DND-41 (cell line): Measurements from ENCODE around the gene PROB1.

ENCODE experiments used
- EZH2 ChIP-seq: IDR thresholded peaks from 3 replicates; pipeline ENCODE4 v1.6.1; 2012; ENCODE audit warnings: borderline replicate concordance, low read depth, mild to moderate bottlenecking, moderate library complexity, low read length, inconsistent platforms; ENCODE audit not compliant: severe bottlenecking
- TF ChIP-seq, protein P1 (sequence below): IDR thresholded peaks from 2 replicates; pipeline ENCODE4 v1.5.1; 2012; ENCODE audit warnings: borderline replicate concordance, low read length, moderate library complexity, mild to moderate bottlenecking; ENCODE audit not compliant: poor library complexity, severe bottlenecking; ENCODE audit errors: extremely low read depth

DNA sequence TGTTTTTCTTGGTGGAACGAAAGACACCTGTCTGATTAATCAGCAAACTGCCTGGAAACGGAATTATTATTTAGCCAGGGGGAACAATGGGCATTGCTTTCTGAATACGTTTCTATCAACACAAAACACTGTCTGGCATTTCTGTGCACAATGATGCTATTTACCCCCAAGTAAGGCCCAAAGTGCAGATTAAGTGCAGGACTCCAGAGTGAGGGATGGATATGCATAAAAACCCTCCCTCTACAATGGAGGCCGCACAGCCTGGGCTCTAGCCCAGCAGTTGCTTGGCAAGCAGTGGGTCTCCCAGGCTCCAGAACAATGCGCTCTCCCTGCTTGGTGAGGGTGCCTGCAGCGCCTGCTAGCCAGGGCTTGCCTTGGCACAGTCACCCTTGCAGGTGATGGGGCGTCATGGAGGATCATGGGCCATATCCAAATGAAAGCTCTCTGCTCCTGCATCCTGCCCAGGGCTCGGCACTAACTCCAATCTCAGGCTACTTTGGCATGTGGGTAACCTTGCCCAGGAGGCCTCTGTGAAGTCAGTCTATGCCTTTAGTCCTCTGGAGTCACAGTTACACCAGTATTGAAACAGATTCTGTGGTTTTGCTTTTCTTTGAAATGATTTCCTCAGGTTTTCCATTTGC is 20.4 kb upstream of the PROB1 start:
- TF ChIP-seq, protein P1, sequence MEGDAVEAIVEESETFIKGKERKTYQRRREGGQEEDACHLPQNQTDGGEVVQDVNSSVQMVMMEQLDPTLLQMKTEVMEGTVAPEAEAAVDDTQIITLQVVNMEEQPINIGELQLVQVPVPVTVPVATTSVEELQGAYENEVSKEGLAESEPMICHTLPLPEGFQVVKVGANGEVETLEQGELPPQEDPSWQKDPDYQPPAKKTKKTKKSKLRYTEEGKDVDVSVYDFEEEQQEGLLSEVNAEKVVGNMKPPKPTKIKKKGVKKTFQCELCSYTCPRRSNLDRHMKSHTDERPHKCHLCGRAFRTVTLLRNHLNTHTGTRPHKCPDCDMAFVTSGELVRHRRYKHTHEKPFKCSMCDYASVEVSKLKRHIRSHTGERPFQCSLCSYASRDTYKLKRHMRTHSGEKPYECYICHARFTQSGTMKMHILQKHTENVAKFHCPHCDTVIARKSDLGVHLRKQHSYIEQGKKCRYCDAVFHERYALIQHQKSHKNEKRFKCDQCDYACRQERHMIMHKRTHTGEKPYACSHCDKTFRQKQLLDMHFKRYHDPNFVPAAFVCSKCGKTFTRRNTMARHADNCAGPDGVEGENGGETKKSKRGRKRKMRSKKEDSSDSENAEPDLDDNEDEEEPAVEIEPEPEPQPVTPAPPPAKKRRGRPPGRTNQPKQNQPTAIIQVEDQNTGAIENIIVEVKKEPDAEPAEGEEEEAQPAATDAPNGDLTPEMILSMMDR = no peak
- no peak for TF ChIP-seq EZH2
